Right atrium auricular region (tissue), 2 donors: Measurements from ENCODE around the gene FAM13A. TPM values are rescaled to one million over a fixed set of nuclear protein-coding genes. Genes with fewer than 3 reads are reported as not detected.

Source experiments
- DNase-seq: peaks from one replicate; pipeline ENCODE4 v3.0.0-alpha.2; 2019; ENCODE audit warnings: low spot score
- H3K27ac ChIP-seq, 2 donors: fragments of 200-600 bp; sonication (generic); 1 replicate in 1 of 2; 2 replicates in 1 of 2; pipeline ENCODE4 v1.5.1; 2016 to 2019
- H3K27me3 ChIP-seq, 2 donors: fragments of 200-600 bp; sonication (generic); one replicate each; pipeline versions ENCODE4 v1.5.1 to v1.6.0; 2017 to 2019
- H3K36me3 ChIP-seq: fragments of 200-600 bp; sonication (generic); one replicate; pipeline ENCODE4 v1.5.1; 2016
- H3K4me1 ChIP-seq, 2 donors: fragments of 200-600 bp; sonication (generic); one replicate each; pipeline versions ENCODE4 v1.5.1 to v1.6.0; 2017 to 2019
- H3K4me3 ChIP-seq, 2 donors: fragments of 200-600 bp; sonication (generic); 1 replicate in 1 of 2; 2 replicates in 1 of 2; pipeline ENCODE4 v1.5.1; 2017 to 2019; ENCODE audit warnings: mild to moderate bottlenecking in 1 of 2, moderate library complexity in 1 of 2
- H3K9me3 ChIP-seq, 2 donors: fragments of 200-600 bp; sonication (generic); one replicate each; pipeline ENCODE4 v1.5.1; 2019
- CTCF ChIP-seq, 2 donors: fragments of 200-600 bp; sonication (generic); IDR thresholded peaks; one replicate each; pipeline ENCODE4 v1.5.1; 2019; ENCODE audit warnings: antibody characterized with exemption in 2 of 2
- total RNA-seq, 2 donors: library from RNA; depleted of rRNA; stranded (reverse); fragments of >200 nt; gene quantifications; one replicate each; pipeline ENCODE4 v1.1.0, GENCODE V29; 2016

FAM13A gene
- total RNA-seq, 2 donors from 2014 or later = 8.1 to 13.6 TPM

- TF ChIP-seq CTCF (IDR thresholded peaks at IDR 0.05) = no peak
- no peaks in the 10 kb centered on the region for H3K36me3 ChIP-seq
- no peak for DNase-seq
Observed at GRCh38 chr4:89099034-89099433, 42.0 kb upstream of the FAM13A start.

GRCh38 chr4:89078300-89078699, 21.3 kb upstream of the FAM13A start:
- H3K27ac ChIP-seq = no peak overlapping the region
- H3K4me1 ChIP-seq = no peaks in the 10 kb centered on the region
- H3K9me3 ChIP-seq = peaks cover 3 to 29% of the 10 kb centered on the region in 2 donors
- H3K4me3 ChIP-seq = no peak overlapping the region
- no peaks in the 10 kb centered on the region for H3K36me3 ChIP-seq
- TF ChIP-seq CTCF (IDR thresholded peaks at IDR 0.05) = no peak
- DNase-seq = no peak
- no peaks in the 10 kb centered on the region for H3K27me3 ChIP-seq

More at GRCh38 chr4:89099034-89099433, 42.0 kb upstream of the FAM13A start:
- no peaks in the 10 kb centered on the region for H3K27me3 ChIP-seq
- no peak overlapping the region for H3K27ac ChIP-seq
- no peaks in the 10 kb centered on the region for H3K4me1 ChIP-seq
- no peaks in the 10 kb centered on the region for H3K9me3 ChIP-seq
- H3K4me3 ChIP-seq = no peak overlapping the region

DNA sequence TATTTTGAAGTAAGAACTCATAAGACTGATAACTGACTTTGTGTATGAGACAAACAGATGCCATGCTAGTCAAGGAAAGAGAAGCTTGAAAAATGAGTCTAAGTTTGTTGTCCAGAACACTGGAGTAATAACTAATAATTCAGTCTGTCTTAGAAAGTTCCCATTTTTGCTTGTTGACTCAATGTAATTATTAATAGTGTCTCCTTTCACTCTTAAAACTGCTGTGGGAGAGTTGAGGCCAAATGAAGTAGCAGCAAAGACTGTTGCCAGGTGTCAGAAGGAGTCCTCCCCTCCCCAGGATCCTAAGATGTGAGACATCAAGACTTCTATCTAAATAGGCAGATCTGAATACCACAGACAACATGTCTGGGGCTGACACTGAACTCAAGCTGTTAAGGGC, 20.8 kb upstream of the FAM13A start:
- H3K4me1 ChIP-seq = no peaks in the 10 kb centered on the region
- no peak overlapping the region for H3K4me3 ChIP-seq
- DNase-seq = no peak

GRCh38 chr4:89072921-89073320, 15.9 kb upstream of the FAM13A start:
- TF ChIP-seq CTCF (IDR thresholded peaks at IDR 0.05) = no peak
- Histone ChIP-seq H3K9me3 (peaks cover 0 to 6% of the 10 kb centered on the region in 2 donors), H3K27me3 (no peaks in the 10 kb centered on the region), H3K36me3 (no peaks in the 10 kb centered on the region), H3K4me3 (no peak overlapping the region), H3K4me1 (no peaks in the 10 kb centered on the region), H3K27ac (no peak overlapping the region)
- no peak for DNase-seq

More for the DNA sequence above, 20.8 kb upstream of the FAM13A start:
- no peaks in the 10 kb centered on the region for H3K27me3 ChIP-seq
- peaks cover 3 to 29% of the 10 kb centered on the region in 2 donors for H3K9me3 ChIP-seq
- H3K27ac ChIP-seq = no peak overlapping the region
- no peaks in the 10 kb centered on the region for H3K36me3 ChIP-seq
- no peak for TF ChIP-seq CTCF (IDR thresholded peaks at IDR 0.05)

DNA sequence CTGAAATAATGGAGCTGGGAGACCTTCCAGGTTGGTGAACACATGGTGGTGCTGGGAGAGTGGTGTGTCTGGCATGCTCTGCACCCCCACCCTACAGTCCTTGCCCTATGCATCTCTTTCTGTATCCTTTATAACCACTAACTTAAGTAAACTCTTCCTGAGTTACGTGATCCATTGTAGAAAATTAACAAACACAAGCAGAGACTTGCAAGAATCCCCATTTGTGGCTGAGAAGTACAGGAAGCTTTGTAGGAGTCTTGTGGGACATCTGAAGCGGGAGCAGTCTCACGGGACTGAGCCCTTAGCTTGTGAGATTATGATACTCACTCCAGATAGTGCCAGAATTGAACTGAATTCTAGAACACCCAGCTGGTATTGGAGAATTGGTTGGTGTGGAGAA, 14.3 kb upstream of the FAM13A start:
- no peak for TF ChIP-seq CTCF (IDR thresholded peaks at IDR 0.05)
- Histone ChIP-seq H3K36me3 (no peaks in the 10 kb centered on the region), H3K4me1 (no peaks in the 10 kb centered on the region), H3K9me3 (no peaks in the 10 kb centered on the region), H3K27ac (no peak overlapping the region), H3K4me3 (no peak overlapping the region), H3K27me3 (no peaks in the 10 kb centered on the region)
- no peak for DNase-seq

GRCh38 chr4:89070041-89070440, 13.1 kb upstream of the FAM13A start:
- H3K9me3 ChIP-seq = no peaks in the 10 kb centered on the region
- no peak overlapping the region for H3K4me3 ChIP-seq
- H3K27ac ChIP-seq = no peak overlapping the region
- H3K4me1 ChIP-seq = no peaks in the 10 kb centered on the region
- DNase-seq = no peak
- H3K36me3 ChIP-seq = no peaks in the 10 kb centered on the region
- no peaks in the 10 kb centered on the region for H3K27me3 ChIP-seq
- no peak for TF ChIP-seq CTCF (IDR thresholded peaks at IDR 0.05)
